B cell (primary cell): ENCODE results near the gene KLRD1. TPM values are rescaled to one million over a fixed set of nuclear protein-coding genes. Genes with fewer than 3 reads are reported as not detected.
"Not testable (repeated sequence)": the region's sequence is repeated elsewhere in the genome, so short reads cannot be mapped to it uniquely, and the experiment has no call there.

Experiments
- ATAC-seq: fragments of 200-7000 bp; cut with Tn5 transposase; one replicate; pipeline ENCODE4 v1.10.0; 2021; ENCODE audit warnings: low read depth, mild to moderate bottlenecking, moderate number of reproducible peaks, moderate library complexity
- CTCF ChIA-PET: fragments of 350-600 bp; sonication (Branson Sonifier 250); formaldehyde crosslinking; loops from one replicate; lab custom pipeline; 2021; ENCODE audit warnings: antibody characterized with exemption, inconsistent platforms; lab: Charles Lee
- POLR2A ChIA-PET: fragments of 350-600 bp; sonication (Branson Sonifier 250); formaldehyde crosslinking; loops from one replicate; lab custom pipeline; 2021; ENCODE audit warnings: antibody characterized with exemption; lab: Charles Lee
- DNase-seq: peaks from one replicate; pipeline ENCODE4 v3.0.0; 2013
- H2AFZ ChIP-seq: 2 replicates; pipeline ENCODE4 v1.6.1; 2012; ENCODE audit warnings: mild to moderate bottlenecking, low read depth, low read length; ENCODE audit not compliant: insufficient read depth, poor library complexity, severe bottlenecking
- H3K27ac ChIP-seq, 2 donors: 1 replicate in 1 of 2; 2 replicates in 1 of 2; pipeline ENCODE4 v1.5.1; 2012 to 2013; ENCODE audit warnings: low read length in 2 of 2, mild to moderate bottlenecking in 2 of 2, moderate library complexity in 1 of 2
- H3K27me3 ChIP-seq, 4 experiments: fragments of 200-600 bp in 1 of 4; sonication (generic) in 1 of 4; replicated peaks in 1 of 4; 1 replicate in 2 of 4; 2 replicates in 2 of 4; pipeline versions ENCODE4 v1.6.1 to v1.7.0; 2013 to 2016; ENCODE audit warnings: low read length in 3 of 4, mild to moderate bottlenecking in 2 of 4, mixed read lengths in 1 of 4, moderate library complexity in 1 of 4; ENCODE audit not compliant: insufficient read depth in 4 of 4, control insufficient read depth in 3 of 4; ENCODE audit errors: control extremely low read depth in 1 of 4
- H3K36me3 ChIP-seq, 2 experiments: replicated peaks in 1 of 2; 1 replicate in 1 of 2; 2 replicates in 1 of 2; pipeline versions ENCODE4 v1.6.1 to v1.7.1; 2013; ENCODE audit warnings: low read length in 1 of 2; ENCODE audit not compliant: insufficient read depth in 2 of 2, control insufficient read depth in 1 of 2; ENCODE audit errors: control extremely low read depth in 1 of 2, extremely low read depth in 1 of 2
- H3K4me1 ChIP-seq, 2 donors: fragments of 200-600 bp in 1 of 2; sonication (generic) in 1 of 2; 1 replicate in 1 of 2; 2 replicates in 1 of 2; pipeline versions ENCODE4 v1.5.1 to v1.6.1; 2013 to 2017; ENCODE audit warnings: low read length in 2 of 2; ENCODE audit not compliant: control insufficient read depth in 2 of 2, insufficient read depth in 2 of 2
- H3K4me2 ChIP-seq: replicated peaks from 2 replicates; pipeline ENCODE3; 2012; ENCODE audit warnings: mild to moderate bottlenecking, low read depth, low read length; ENCODE audit not compliant: poor library complexity, severe bottlenecking
- H3K4me3 ChIP-seq, 5 experiments: fragments of 200-600 bp in 1 of 5; sonication (generic) in 1 of 5; 1 replicate in 3 of 5; 2 replicates in 2 of 5; pipeline versions ENCODE4 v1.5.1 to v1.7.0; 2011 to 2016; ENCODE audit warnings: low read length in 4 of 5, mild to moderate bottlenecking in 4 of 5, low read depth in 2 of 5, control low read depth in 1 of 5, moderate library complexity in 1 of 5; ENCODE audit not compliant: insufficient read depth in 1 of 5; ENCODE audit errors: control extremely low read depth in 1 of 5, extremely low read depth in 1 of 5
- H3K79me2 ChIP-seq: fragments of 200-600 bp; sonication (generic); one replicate; pipeline ENCODE4 v1.6.0; 2016; ENCODE audit warnings: low read length; ENCODE audit not compliant: control insufficient read depth, insufficient read depth
- H3K9ac ChIP-seq: fragments of 200-600 bp; sonication (generic); 2 replicates; pipeline ENCODE4 v1.6.1; 2017; ENCODE audit warnings: mild to moderate bottlenecking, low read length, moderate library complexity
- H3K9me3 ChIP-seq, 3 donors: one replicate each; pipeline versions ENCODE4 v1.6.1 to v1.7.1; 2013; ENCODE audit warnings: low read length in 2 of 3; ENCODE audit not compliant: control insufficient read depth in 2 of 3, insufficient read depth in 1 of 3; ENCODE audit errors: control extremely low read depth in 1 of 3
- H4K20me1 ChIP-seq: 2 replicates; pipeline ENCODE4 v1.6.0; 2012; ENCODE audit warnings: mild to moderate bottlenecking, low read length; ENCODE audit not compliant: insufficient read depth, control insufficient read depth, poor library complexity, severe bottlenecking
- H3K27ac Mint-ChIP-seq: one replicate; pipeline ENCODE4 v1.8.0; 2021; ENCODE audit warnings: mixed read lengths
- H3K27me3 Mint-ChIP-seq: one replicate; pipeline ENCODE4 v1.8.0; 2021; ENCODE audit warnings: mixed read lengths
- H3K4me1 Mint-ChIP-seq: one replicate; pipeline ENCODE4 v1.8.0; 2021; ENCODE audit warnings: mixed read lengths
- H3K4me3 Mint-ChIP-seq: one replicate; pipeline ENCODE4 v1.8.0; 2021; ENCODE audit warnings: mixed read lengths
- H3K9me3 Mint-ChIP-seq: one replicate; pipeline ENCODE4 v1.8.0; 2022; ENCODE audit warnings: mixed read lengths; ENCODE audit not compliant: insufficient read depth
- EZH2 ChIP-seq: IDR thresholded peaks from 2 replicates; pipeline ENCODE4 v1.6.1; 2012; ENCODE audit warnings: borderline replicate concordance, low read depth, mild to moderate bottlenecking, moderate library complexity, low read length; ENCODE audit not compliant: insufficient read depth, poor library complexity, severe bottlenecking
- WGBS: methylation state at CpG from one replicate; pipeline ENCODE4 v1.1.5; 2013; ENCODE audit warnings: missing lambda C conversion rate; ENCODE audit not compliant: insufficient coverage; 5-methylcytosine and 5-hydroxymethylcytosine counted together
- intact Hi-C: fragments of 100-400 bp; cut with micrococcal nuclease; formaldehyde crosslinking; loops from one replicate; pipeline ENCODE4 v1.10.0; 2022
- polyA plus RNA-seq: library from polyadenylated mRNA; depleted of rRNA; stranded (reverse); fragments of >200 nt; gene quantifications from 2 replicates; pipeline ENCODE4 v1.2.3, GENCODE V29; 2012
- total RNA-seq, 2 donors: library from RNA; stranded (reverse); fragments of 120-200 nt in 1 of 2; gene quantifications; 1 replicate in 1 of 2; 2 replicates in 1 of 2; pipeline versions ENCODE4 v1.2.3 to v1.2.4, GENCODE V29; 2013 to 2022
- TF ChIP-seq, protein P1 (sequence below): fragments of 200-600 bp; IDR thresholded peaks from one replicate; pipeline ENCODE4 v1.8.0; 2022; ENCODE audit warnings: antibody characterized with exemption, mild to moderate bottlenecking

Gene KLRD1
- total and polyA plus RNA-seq, 2 donors (not counting 1 experiment from before 2014, with no cell fraction given): 0.22 to 0.32 TPM

DNA sequence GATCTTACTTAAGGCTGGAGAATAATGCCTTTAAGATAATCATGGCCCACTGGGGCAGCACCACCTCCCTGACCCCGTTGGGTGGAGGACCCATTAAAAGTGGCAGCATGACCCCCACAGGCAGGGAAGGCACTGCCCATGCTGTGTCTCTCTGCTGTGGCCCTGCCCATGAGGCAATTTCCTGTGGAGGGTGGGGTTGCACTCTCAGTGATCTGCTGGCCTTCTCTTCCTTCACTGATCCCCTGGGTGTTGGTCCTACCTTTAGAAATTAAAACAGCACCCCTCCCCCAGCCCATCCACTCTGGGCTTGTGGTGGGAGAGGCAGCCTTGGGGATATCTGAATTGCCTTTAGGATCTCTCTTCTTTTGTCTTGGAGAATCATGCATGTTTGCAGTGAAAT is 64.9 kb downstream of the KLRD1 start:
- Histone ChIP-seq H3K27ac (peak overlapping the region in 1 of 2 donors; percentile 47), H2AFZ (peak overlapping the region; percentile 18), H3K27me3 (no peaks in the 10 kb centered on the region), H3K9me3 (peaks cover 0 to 7% (median 0%) of the 10 kb centered on the region in 3 donors), H4K20me1 (no peaks in the 10 kb centered on the region), H3K36me3 (no peaks in the 10 kb centered on the region), H3K4me1 (peaks cover 7 to 15% of the 10 kb centered on the region in 2 donors), H3K79me2 (peaks cover 5% of the 10 kb centered on the region), H3K4me2 (peak overlapping the region; percentile 26), H3K9ac (no peak overlapping the region), H3K4me3 (no peak overlapping the region)
- H3K27me3 Mint-ChIP-seq: no peaks in the 10 kb centered on the region
- no peak overlapping the region for H3K4me3 Mint-ChIP-seq
- H3K4me1 Mint-ChIP-seq: peaks cover 12% of the 10 kb centered on the region
- 80% methylated on average over 1 of the region's 1 CpG for WGBS
- ATAC-seq (no peak), DNase-seq (no peak)
- POLR2A ChIA-PET: no interaction called here
- no peak overlapping the region for H3K27ac Mint-ChIP-seq
- intact Hi-C loops: no loop called here
- no peak for TF ChIP-seq EZH2
- TF ChIP-seq, protein P1, sequence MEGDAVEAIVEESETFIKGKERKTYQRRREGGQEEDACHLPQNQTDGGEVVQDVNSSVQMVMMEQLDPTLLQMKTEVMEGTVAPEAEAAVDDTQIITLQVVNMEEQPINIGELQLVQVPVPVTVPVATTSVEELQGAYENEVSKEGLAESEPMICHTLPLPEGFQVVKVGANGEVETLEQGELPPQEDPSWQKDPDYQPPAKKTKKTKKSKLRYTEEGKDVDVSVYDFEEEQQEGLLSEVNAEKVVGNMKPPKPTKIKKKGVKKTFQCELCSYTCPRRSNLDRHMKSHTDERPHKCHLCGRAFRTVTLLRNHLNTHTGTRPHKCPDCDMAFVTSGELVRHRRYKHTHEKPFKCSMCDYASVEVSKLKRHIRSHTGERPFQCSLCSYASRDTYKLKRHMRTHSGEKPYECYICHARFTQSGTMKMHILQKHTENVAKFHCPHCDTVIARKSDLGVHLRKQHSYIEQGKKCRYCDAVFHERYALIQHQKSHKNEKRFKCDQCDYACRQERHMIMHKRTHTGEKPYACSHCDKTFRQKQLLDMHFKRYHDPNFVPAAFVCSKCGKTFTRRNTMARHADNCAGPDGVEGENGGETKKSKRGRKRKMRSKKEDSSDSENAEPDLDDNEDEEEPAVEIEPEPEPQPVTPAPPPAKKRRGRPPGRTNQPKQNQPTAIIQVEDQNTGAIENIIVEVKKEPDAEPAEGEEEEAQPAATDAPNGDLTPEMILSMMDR: no peak
- CTCF ChIA-PET: no interaction called here
- no peaks in the 10 kb centered on the region for H3K9me3 Mint-ChIP-seq

DNA sequence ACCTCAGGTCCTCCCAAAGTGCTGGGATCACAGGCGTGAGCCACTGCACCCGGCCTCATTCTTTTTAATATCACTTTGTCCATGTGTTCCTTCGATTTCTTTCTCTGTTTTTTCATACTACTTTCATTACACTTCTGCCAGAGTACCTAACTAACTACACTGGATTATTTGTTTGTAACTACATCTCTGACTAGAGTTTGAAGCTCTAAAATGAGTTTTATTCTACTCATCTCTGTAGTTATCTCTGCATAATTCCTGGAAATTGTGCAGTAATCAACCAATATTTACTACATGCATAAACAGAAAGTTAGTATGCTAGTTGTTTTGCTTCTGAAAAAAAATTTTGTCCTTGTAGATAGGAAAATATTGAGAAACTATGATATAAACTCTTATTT is 67.0 kb downstream of the KLRD1 start:
- ATAC-seq (no peak), DNase-seq (no peak)
- Histone ChIP-seq H3K9me3 (peaks cover 0 to 3% (median 0%) of the 10 kb centered on the region in 3 donors), H3K36me3 (no peaks in the 10 kb centered on the region), H3K27me3 (no peaks in the 10 kb centered on the region), H4K20me1 (no peaks in the 10 kb centered on the region), H3K27ac (no peak overlapping the region), H3K79me2 (no peaks in the 10 kb centered on the region), H3K4me2 (no peak overlapping the region), H2AFZ (no peak overlapping the region), H3K9ac (no peak overlapping the region), H3K4me1 (peaks cover 7 to 15% of the 10 kb centered on the region in 2 donors), H3K4me3 (no peak overlapping the region)
- intact Hi-C loops: no loop called here
- Mint-ChIP-seq H3K4me3 (no peak overlapping the region), H3K27me3 (no peaks in the 10 kb centered on the region), H3K27ac (no peak overlapping the region), H3K4me1 (peaks cover 12% of the 10 kb centered on the region), H3K9me3 (no peaks in the 10 kb centered on the region)
- POLR2A ChIA-PET: no interaction called here
- 100% methylated on average over 1 of the region's 3 CpGs for WGBS
- TF ChIP-seq EZH2: no peak
- TF ChIP-seq, protein P1: no peak
- CTCF ChIA-PET: no interaction called here

DNA sequence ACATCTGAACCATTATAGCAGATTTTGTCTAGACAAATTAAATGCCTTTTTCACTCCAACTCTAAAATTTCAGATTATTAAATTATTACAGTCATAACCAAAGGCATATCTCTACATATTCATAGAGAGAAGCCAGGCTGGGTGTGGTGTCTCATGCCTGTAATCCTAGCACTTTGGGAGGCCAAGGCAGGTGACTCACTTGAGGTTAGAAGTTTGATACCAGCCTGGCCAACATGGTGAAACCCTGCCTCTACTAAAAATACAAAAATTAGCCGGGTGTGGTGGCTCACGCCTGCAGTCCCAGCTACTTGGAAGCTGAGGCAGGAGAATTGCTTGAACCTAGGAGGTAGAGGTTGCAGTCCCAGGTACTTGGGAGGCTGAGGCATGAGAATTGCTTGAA is 71.1 kb downstream of the KLRD1 start:
- intact Hi-C loops, ATAC-seq, H3K4me3 ChIP-seq, H3K9me3 Mint-ChIP-seq, H3K4me3 Mint-ChIP-seq, H2AFZ ChIP-seq, H3K4me1 ChIP-seq, H3K27ac Mint-ChIP-seq, DNase-seq, H3K9ac ChIP-seq, H3K4me2 ChIP-seq, H3K27me3 ChIP-seq, CTCF ChIA-PET, POLR2A ChIA-PET, H3K27ac ChIP-seq, H3K4me1 Mint-ChIP-seq, H3K36me3 ChIP-seq, H4K20me1 ChIP-seq, H3K27me3 Mint-ChIP-seq, H3K9me3 ChIP-seq: not testable (repeated sequence)
- H3K79me2 ChIP-seq: peaks cover 23% of the 10 kb centered on the region
- no CpG with 5 or more reads among the region's 2 CpGs for WGBS
